Heart right ventricle (tissue), 16 donors: ENCODE data around the gene ABLIM2. TPM values are rescaled to one million over a fixed set of nuclear protein-coding genes. Genes with fewer than 3 reads are reported as not detected.
A peak's percentile ranks its signal among the peaks of the same experiment; 100 is the strongest.

Source experiments
- ATAC-seq, 8 donors: fragments of 200-7000 bp; cut with Tn5 transposase; one replicate each; pipeline ENCODE4 v1.9.1; 2020; ENCODE audit warnings: mild to moderate bottlenecking in 8 of 8, moderate library complexity in 8 of 8, moderate number of reproducible peaks in 1 of 8
- DNase-seq, 2 donors: peaks; one replicate each; pipeline ENCODE4 v3.0.0-alpha.2; 2020
- H3K27ac ChIP-seq, 10 donors: fragments of 200-600 bp; sonication (generic) in 2 of 10; one replicate each; pipeline versions ENCODE4 v1.5.0 to v1.8.0; 2020 to 2022; ENCODE audit warnings: mild to moderate bottlenecking in 3 of 10
- H3K27me3 ChIP-seq, 7 donors: fragments of 200-600 bp; one replicate each; pipeline ENCODE4 v1.8.0; 2021 to 2022; ENCODE audit warnings: mild to moderate bottlenecking in 2 of 7
- H3K36me3 ChIP-seq, 9 donors: fragments of 200-600 bp; sonication (generic) in 1 of 9; one replicate each; pipeline versions ENCODE4 v1.5.0 to v1.8.0; 2020 to 2022; ENCODE audit warnings: mild to moderate bottlenecking in 2 of 9
- H3K4me1 ChIP-seq, 9 donors: fragments of 200-600 bp; sonication (generic) in 1 of 9; one replicate each; pipeline versions ENCODE4 v1.5.0 to v1.8.0; 2020 to 2022; ENCODE audit warnings: mild to moderate bottlenecking in 4 of 9
- H3K4me3 ChIP-seq, 10 donors: fragments of 200-600 bp; sonication (generic) in 2 of 10; one replicate each; pipeline versions ENCODE4 v1.5.0 to v1.8.0; 2020 to 2022; ENCODE audit warnings: mild to moderate bottlenecking in 7 of 10, moderate library complexity in 2 of 10
- H3K9me3 ChIP-seq, 11 donors: fragments of 200-600 bp in 10 of 11; sonication (generic) in 2 of 11; one replicate each; pipeline versions ENCODE4 v1.5.0 to v1.8.0; 2013 to 2022; ENCODE audit warnings: mild to moderate bottlenecking in 2 of 11, control low read depth in 1 of 11, moderate library complexity in 1 of 11
- WGBS, 2 donors: extraction: QIAGEN DNeasy Blood & Tissue Kit; methylation state at CpG; one replicate each; pipeline ENCODE4 v1.1.7; 2013; ENCODE audit warnings: inconsistent platforms in 1 of 2; 5-methylcytosine and 5-hydroxymethylcytosine counted together
- intact Hi-C, 10 donors: fragments of 100-400 bp; cut with DNase I; formaldehyde crosslinking; loops; one replicate each; pipeline versions ENCODE4 v1.11.1 to v1.14.2; 2022
- polyA plus RNA-seq, 2 donors: library from polyadenylated mRNA; stranded (reverse); fragments of 200-250 nt; gene quantifications; one replicate each; pipeline ENCODE4 v1.2.3, GENCODE V29; 2013
- total RNA-seq, 10 donors: library from RNA; stranded (reverse); fragmentation: NEBNext Ultra II Directional in 3 of 10; extraction: Animal tissue kit (Norgen Biotek cat#: 25700) in 3 of 10; gene quantifications; one replicate each; pipeline versions ENCODE4 v1.2.1 to v1.2.4, GENCODE V29; 2021 to 2023
- TF ChIP-seq, protein P1 (sequence below), 9 donors: fragments of 200-600 bp; sonication (generic) in 2 of 9; IDR thresholded peaks; one replicate each; pipeline versions ENCODE4 v1.5.0 to v1.8.0; 2021 to 2022; ENCODE audit warnings: antibody characterized with exemption in 9 of 9, mild to moderate bottlenecking in 5 of 9, moderate library complexity in 1 of 9
- donor health status: Arrhythmogenic right ventricular cardiomyopathy.
- donor health status: ischemic (EF 13 %, LVEDD 7.1; RV severe dilation, severe dysfunction).
- donor health status: healthy with polysubstance abuse.
- donor health status: DM: no; HTN: yes; CAD: no.
- donor health status: DM: no; HTN: no; CAD: no.
- donor health status: ischemic (EF 25% LVEDD 6.9; RV normal size, moderate dysfunction).
- donor health status: ischemic (EF 25% LVEDD 5.7; RV mildly dilated, moderate dysfunction).
- donor health status: healthy.
- donor health status: DM: yes; HTN: yes; CAD: no.
- donor health status: Ischemic cardiomyopathy.
- donor health status: ischemic (EF 35%, LVEDD 5.7; RV mildly dilated, moderate dysfunction).
- donor health status: nonischemic (EF 11% LVEDD 7.7; RV severe dilation, severe dysfunction).
- donor health status: DM: yes; HTN: yes; CAD: no.
- donor health status: PGD.
- donor health status: ischemic (EF 29% LVEDD 5.4; RV normal size, mild dysfunction).
- donor health status: nonischemic (EF 23%, LVEDD 6.1; RV moderate dilation, normal function).

ABLIM2 gene
- total and polyA plus RNA-seq, 12 donors = 7.2 to 27.8 (median 17.6) TPM

DNA sequence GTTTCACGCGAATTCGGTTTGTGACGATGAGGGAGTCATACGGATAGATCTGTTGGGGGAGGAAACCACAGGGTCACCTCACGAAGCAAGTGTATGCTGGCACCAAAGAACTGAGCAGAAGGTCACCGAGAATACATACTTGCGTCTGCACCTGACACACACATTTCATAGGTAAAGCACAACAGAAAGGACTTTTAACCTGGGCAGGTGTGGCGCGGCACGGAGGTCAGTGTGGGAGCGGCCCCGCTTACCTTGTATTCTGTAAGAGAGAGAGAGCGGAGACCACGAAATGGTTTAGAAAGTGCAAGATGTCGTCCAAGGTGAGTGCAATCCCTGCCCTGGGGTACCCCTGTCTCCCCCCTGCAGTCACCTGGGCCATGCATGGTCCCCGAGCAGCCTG lies 175.3 kb downstream of the ABLIM2 start:
- Histone ChIP-seq H3K4me1 (peaks cover 0 to 29% (median 21%) of the 10 kb centered on the region in 9 donors), H3K9me3 (no peaks in the 10 kb centered on the region), H3K27ac (no peak overlapping the region), H3K27me3 (no peaks in the 10 kb centered on the region), H3K4me3 (no peak overlapping the region), H3K36me3 (no peaks in the 10 kb centered on the region)
- WGBS, 2 donors = 96 to 97% methylated on average over 17 of the region's 17 CpGs
- ATAC-seq (no peak), DNase-seq (no peak)
- intact Hi-C loops = loop anchor here in 3 of 10 donors (10.0 kb wide), 3 partner anchors 48 to 208 kb away; partner anchors contain the start of gene AFAP1 (in 1 of the 3)
- TF ChIP-seq, protein P1, sequence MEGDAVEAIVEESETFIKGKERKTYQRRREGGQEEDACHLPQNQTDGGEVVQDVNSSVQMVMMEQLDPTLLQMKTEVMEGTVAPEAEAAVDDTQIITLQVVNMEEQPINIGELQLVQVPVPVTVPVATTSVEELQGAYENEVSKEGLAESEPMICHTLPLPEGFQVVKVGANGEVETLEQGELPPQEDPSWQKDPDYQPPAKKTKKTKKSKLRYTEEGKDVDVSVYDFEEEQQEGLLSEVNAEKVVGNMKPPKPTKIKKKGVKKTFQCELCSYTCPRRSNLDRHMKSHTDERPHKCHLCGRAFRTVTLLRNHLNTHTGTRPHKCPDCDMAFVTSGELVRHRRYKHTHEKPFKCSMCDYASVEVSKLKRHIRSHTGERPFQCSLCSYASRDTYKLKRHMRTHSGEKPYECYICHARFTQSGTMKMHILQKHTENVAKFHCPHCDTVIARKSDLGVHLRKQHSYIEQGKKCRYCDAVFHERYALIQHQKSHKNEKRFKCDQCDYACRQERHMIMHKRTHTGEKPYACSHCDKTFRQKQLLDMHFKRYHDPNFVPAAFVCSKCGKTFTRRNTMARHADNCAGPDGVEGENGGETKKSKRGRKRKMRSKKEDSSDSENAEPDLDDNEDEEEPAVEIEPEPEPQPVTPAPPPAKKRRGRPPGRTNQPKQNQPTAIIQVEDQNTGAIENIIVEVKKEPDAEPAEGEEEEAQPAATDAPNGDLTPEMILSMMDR (IDR thresholded peaks at IDR 0.05) = no peak

DNA sequence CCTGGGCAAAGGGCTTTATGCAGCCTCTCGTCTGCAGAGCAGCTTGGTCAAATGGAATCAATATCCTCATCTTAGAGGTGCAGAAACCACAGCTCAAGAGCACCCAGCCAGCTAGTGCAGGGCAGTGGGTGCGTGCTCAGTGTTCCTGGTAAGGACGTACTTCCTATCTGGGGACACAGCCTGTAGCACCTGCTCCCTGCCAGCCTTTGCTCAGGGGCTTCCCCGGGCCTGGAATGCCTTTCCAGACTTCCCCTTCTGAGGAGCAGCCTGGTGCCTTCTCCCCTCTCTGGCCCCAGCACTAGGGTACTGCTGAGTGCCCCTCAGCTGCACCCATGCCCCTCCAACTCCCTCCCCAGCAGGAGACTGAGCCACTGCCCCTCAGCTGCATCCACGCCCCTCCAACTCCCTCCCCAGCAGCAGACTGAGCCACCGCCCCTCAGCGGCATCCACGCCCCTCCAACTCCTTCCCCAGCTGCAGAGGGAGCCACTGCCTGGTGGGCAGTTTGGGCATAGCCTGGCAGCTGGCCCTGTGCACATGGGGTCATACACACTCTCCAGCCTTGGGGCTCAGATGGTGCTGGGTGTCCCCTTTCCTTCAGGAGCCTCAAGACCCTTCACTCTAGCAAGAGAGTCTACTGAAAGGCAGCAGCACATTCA lies 176.7 kb downstream of the ABLIM2 start:
- H3K4me1 ChIP-seq = peaks cover 0 to 32% (median 27%) of the 10 kb centered on the region in 9 donors
- H3K4me3 ChIP-seq = no peak overlapping the region
- ATAC-seq (no peak), DNase-seq (no peak)
- TF ChIP-seq, protein P1 (IDR thresholded peaks at IDR 0.05) = no peak
- intact Hi-C loops = loop anchor here in 3 of 10 donors (10.0 kb wide), 3 partner anchors 47 to 207 kb away; partner anchors contain the start of gene AFAP1 (in 1 of the 3)
- H3K36me3 ChIP-seq = no peaks in the 10 kb centered on the region
- no peaks in the 10 kb centered on the region for H3K27me3 ChIP-seq
- WGBS, 2 donors = 84 to 89% methylated on average over 8 of the region's 8 CpGs
- H3K9me3 ChIP-seq = no peaks in the 10 kb centered on the region
- no peak overlapping the region for H3K27ac ChIP-seq

DNA sequence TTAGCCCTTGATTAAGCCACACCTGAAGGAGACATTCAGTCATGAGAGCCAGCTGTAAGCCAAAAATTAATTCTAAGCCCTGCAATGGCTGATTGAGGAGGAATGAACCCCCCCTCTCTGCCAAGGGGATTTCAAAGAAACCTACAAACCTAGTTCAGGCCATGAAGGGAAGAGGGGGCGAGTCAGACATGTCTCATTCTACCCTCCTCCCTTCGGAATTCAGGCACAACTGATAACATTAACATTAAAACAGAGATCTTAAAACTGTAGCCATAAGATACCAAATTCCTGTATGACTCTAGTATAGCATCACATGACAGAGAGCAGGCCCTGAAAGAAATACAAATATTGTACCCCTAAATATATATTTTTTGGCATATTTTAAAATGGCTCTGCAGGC lies 178.6 kb downstream of the ABLIM2 start:
- H3K9me3 ChIP-seq = no peaks in the 10 kb centered on the region
- peaks cover 0 to 20% (median 16%) of the 10 kb centered on the region in 9 donors for H3K4me1 ChIP-seq
- H3K27me3 ChIP-seq = no peaks in the 10 kb centered on the region
- DNase-seq = no peak
- no peaks in the 10 kb centered on the region for H3K36me3 ChIP-seq
- 93 to 95% methylated on average over 2 of the region's 2 CpGs for WGBS, 2 donors
- H3K27ac ChIP-seq = no peak overlapping the region
- intact Hi-C loops = loop anchor here in 3 of 10 donors (10.0 kb wide), 3 partner anchors 45 to 205 kb away; partner anchors contain the start of gene AFAP1 (in 1 of the 3)
- TF ChIP-seq, protein P1 (IDR thresholded peaks at IDR 0.05) = no peak
- ATAC-seq = no peak
- H3K4me3 ChIP-seq = no peak overlapping the region

DNA sequence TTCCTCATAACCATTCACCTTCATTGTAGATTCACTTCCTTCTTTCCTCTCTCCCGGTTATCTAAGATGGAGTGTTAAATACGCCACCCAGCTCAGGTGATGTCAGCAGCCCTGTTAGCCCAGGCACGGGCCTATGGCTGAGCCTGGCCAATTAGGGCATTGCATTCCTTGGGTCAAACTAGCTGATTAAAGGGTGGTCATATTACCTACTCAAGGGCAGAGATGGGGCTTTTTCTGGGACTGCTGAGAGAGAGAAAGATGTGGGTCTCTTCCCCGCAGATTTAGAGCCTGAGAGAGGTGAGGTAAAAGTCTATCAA lies 179.0 kb downstream of the ABLIM2 start:
- no peaks in the 10 kb centered on the region for H3K9me3 ChIP-seq
- intact Hi-C loops = no loop called here
- TF ChIP-seq, protein P1 (IDR thresholded peaks at IDR 0.05) = no peak
- H3K4me3 ChIP-seq = no peak overlapping the region
- H3K27me3 ChIP-seq = no peaks in the 10 kb centered on the region
- ATAC-seq (no peak), DNase-seq (no peak)
- H3K36me3 ChIP-seq = no peaks in the 10 kb centered on the region
- peaks cover 0 to 20% (median 16%) of the 10 kb centered on the region in 9 donors for H3K4me1 ChIP-seq
- 89% methylated on average over 4 of the region's 4 CpGs for WGBS, 2 donors
- H3K27ac ChIP-seq = peak overlapping the region in 1 of 10 donors; percentile 18
